IMR-90 (cell line): ENCODE data around the gene ABHD10. TPM values are rescaled to one million over a fixed set of nuclear protein-coding genes. Genes with fewer than 3 reads are reported as not detected.

ENCODE experiments used
- ATAC-seq: fragments of 200-7000 bp; cut with Tn5 transposase; 2 replicates; pipeline ENCODE4 v1.9.1; 2020; ENCODE audit warnings: low read depth, mild to moderate bottlenecking, moderate library complexity
- BruUV-seq: library from RNA; stranded (reverse); fragments of 400-500 nt; replicated peaks from 2 replicates; lab custom pipeline; 2021; lab: Mats Ljungman, UMichigan
- CTCF ChIA-PET: fragments of 300-600 bp; formaldehyde crosslinking; extraction: SDS; loops from one replicate; lab custom pipeline; 2021; ENCODE audit warnings: antibody characterized with exemption; lab: Yijun Ruan, JAX
- POLR2A ChIA-PET: fragments of 300-600 bp; sonication (Branson Sonifier 250); formaldehyde crosslinking; loops from one replicate; lab custom pipeline; 2022; ENCODE audit warnings: antibody characterized with exemption; ENCODE audit not compliant: unreplicated experiment; lab: Charles Lee
- DNase-seq: peaks from one replicate; pipeline ENCODE4 v3.0.0; 2013
- H2AFZ ChIP-seq: replicated peaks from 2 replicates; pipeline ENCODE3; 2013; ENCODE audit warnings: low read length, mild to moderate bottlenecking; ENCODE audit not compliant: poor library complexity
- H2AK5ac ChIP-seq: 2 replicates; pipeline ENCODE4 v1.6.1; 2013; ENCODE audit warnings: low read depth, low read length, inconsistent platforms
- H2AK9ac ChIP-seq: replicated peaks from 2 replicates; pipeline ENCODE3; 2013; ENCODE audit warnings: mild to moderate bottlenecking, low read depth, low read length, moderate library complexity; ENCODE audit not compliant: poor library complexity
- H2BK120ac ChIP-seq: 2 replicates; pipeline ENCODE4 v1.6.1; 2013; ENCODE audit warnings: low read depth, low read length, inconsistent platforms
- H2BK15ac ChIP-seq: 3 replicates; pipeline ENCODE4 v1.6.1; 2013; ENCODE audit warnings: low read depth, low read length, inconsistent platforms
- H2BK20ac ChIP-seq: 2 replicates; pipeline ENCODE4 v1.6.1; 2013; ENCODE audit warnings: low read depth, mild to moderate bottlenecking, inconsistent platforms, low read length, moderate library complexity
- H2BK5ac ChIP-seq: 2 replicates; pipeline ENCODE4 v1.6.1; 2013; ENCODE audit warnings: mild to moderate bottlenecking, low read depth, low read length, inconsistent platforms; ENCODE audit not compliant: poor library complexity, severe bottlenecking
- H3K14ac ChIP-seq: replicated peaks from 2 replicates; pipeline ENCODE4 v1.6.1; 2013; ENCODE audit warnings: low read depth, low read length, inconsistent platforms
- H3K18ac ChIP-seq: 2 replicates; pipeline ENCODE4 v1.6.1; 2013; ENCODE audit warnings: low read depth, low read length, control low read depth
- H3K23ac ChIP-seq: 2 replicates; pipeline ENCODE4 v1.6.1; 2013; ENCODE audit warnings: low read depth, low read length, inconsistent platforms
- H3K27ac ChIP-seq: 2 replicates; pipeline ENCODE4 v1.5.1; 2013; ENCODE audit warnings: mild to moderate bottlenecking, control low read depth, low read length; ENCODE audit not compliant: insufficient read depth
- H3K27me3 ChIP-seq: 2 replicates; pipeline ENCODE4 v1.6.1; 2013; ENCODE audit warnings: low read length; ENCODE audit not compliant: control insufficient read depth, insufficient read depth
- H3K36me3 ChIP-seq: 2 replicates; pipeline ENCODE4 v1.6.1; 2013; ENCODE audit warnings: low read length, mixed read lengths; ENCODE audit not compliant: control insufficient read depth, insufficient read depth
- H3K4ac ChIP-seq: 2 replicates; pipeline ENCODE4 v1.6.1; 2013; ENCODE audit warnings: low read depth, low read length, inconsistent platforms
- H3K4me1 ChIP-seq: 2 replicates; pipeline ENCODE4 v1.6.1; 2013; ENCODE audit warnings: low read length, mixed read lengths; ENCODE audit not compliant: control insufficient read depth, insufficient read depth
- H3K4me2 ChIP-seq: 2 replicates; pipeline ENCODE4 v1.6.1; 2013; ENCODE audit warnings: low read depth, mild to moderate bottlenecking, control low read depth, low read length, moderate library complexity
- H3K4me3 ChIP-seq: 2 replicates; pipeline ENCODE4 v1.5.1; 2013; ENCODE audit warnings: low read depth, mild to moderate bottlenecking, control low read depth, low read length, moderate library complexity; ENCODE audit not compliant: insufficient read depth
- H3K56ac ChIP-seq: 2 replicates; pipeline ENCODE4 v1.6.1; 2013; ENCODE audit warnings: low read length, inconsistent platforms; ENCODE audit not compliant: insufficient read depth; ENCODE audit errors: extremely low read depth
- H3K79me1 ChIP-seq, 2 experiments: 2 replicates each; pipeline ENCODE4 v1.6.1; 2013; ENCODE audit warnings: low read length in 2 of 2, inconsistent platforms in 1 of 2, low read depth in 1 of 2
- H3K9ac ChIP-seq: 2 replicates; pipeline ENCODE4 v1.6.1; 2013; ENCODE audit warnings: low read depth, low read length, control low read depth
- H3K9me1 ChIP-seq: 2 replicates; pipeline ENCODE4 v1.6.1; 2013; ENCODE audit warnings: low read length, inconsistent platforms; ENCODE audit not compliant: insufficient read depth
- H3K9me3 ChIP-seq: 2 replicates; pipeline ENCODE4 v1.6.1; 2013; ENCODE audit warnings: low read length; ENCODE audit not compliant: control insufficient read depth, insufficient read depth
- H4K20me1 ChIP-seq: 2 replicates; pipeline ENCODE4 v1.6.1; 2013; ENCODE audit warnings: low read length, inconsistent platforms; ENCODE audit not compliant: insufficient read depth
- H4K5ac ChIP-seq: 2 replicates; pipeline ENCODE4 v1.6.1; 2013; ENCODE audit warnings: mild to moderate bottlenecking, low read depth, low read length, control low read depth
- H4K8ac ChIP-seq, 2 experiments: 2 replicates each; pipeline ENCODE4 v1.6.1; 2013; ENCODE audit warnings: low read depth in 2 of 2, low read length in 2 of 2, control low read depth in 1 of 2, inconsistent platforms in 1 of 2
- H4K91ac ChIP-seq: 2 replicates; pipeline ENCODE4 v1.6.1; 2013; ENCODE audit warnings: low read depth, low read length, inconsistent platforms; ENCODE audit not compliant: insufficient read depth
- BHLHE40 ChIP-seq: fragments of 150-350 bp; IDR thresholded peaks from 2 replicates; pipeline ENCODE4 v1.6.1; 2016; ENCODE audit warnings: mild to moderate bottlenecking, low read depth, low read length
- CEBPB ChIP-seq: IDR thresholded peaks from 2 replicates; pipeline ENCODE4 v1.6.1; 2012; ENCODE audit warnings: low read depth, low read length, improper control_type of control experiment
- CHD1 ChIP-seq: IDR thresholded peaks from 2 replicates; pipeline ENCODE4 v1.6.1; 2012; ENCODE audit warnings: low read depth, low read length, improper control_type of control experiment
- FOS ChIP-seq: fragments of 150-350 bp; IDR thresholded peaks from 2 replicates; pipeline ENCODE4 v1.6.1; 2016; ENCODE audit warnings: low read depth, low read length
- MAFK ChIP-seq: IDR thresholded peaks from 2 replicates; pipeline ENCODE4 v1.6.1; 2012; ENCODE audit warnings: low read depth, low read length, improper control_type of control experiment
- MAZ ChIP-seq: IDR thresholded peaks from 2 replicates; pipeline ENCODE4 v1.6.1; 2012; ENCODE audit warnings: low read depth, mild to moderate bottlenecking, low read length, improper control_type of control experiment, moderate library complexity, borderline replicate concordance
- MXI1 ChIP-seq: IDR thresholded peaks from 2 replicates; pipeline ENCODE4 v1.6.1; 2012; ENCODE audit warnings: low read depth, mild to moderate bottlenecking, low read length, moderate library complexity, borderline replicate concordance
- NFE2L2 ChIP-seq: fragments of 150-350 bp; IDR thresholded peaks from 2 replicates; pipeline ENCODE4 v1.6.1; 2016; ENCODE audit warnings: low read depth, mild to moderate bottlenecking, low read length
- POLR2A ChIP-seq: IDR thresholded peaks from 2 replicates; pipeline ENCODE4 v1.6.1; 2012; ENCODE audit warnings: mild to moderate bottlenecking, low read depth, low read length
- RAD21 ChIP-seq: IDR thresholded peaks from 2 replicates; pipeline ENCODE4 v1.6.1; 2012; ENCODE audit warnings: low read length, improper control_type of control experiment
- RCOR1 ChIP-seq: IDR thresholded peaks from 2 replicates; pipeline ENCODE4 v1.6.1; 2012; ENCODE audit warnings: mild to moderate bottlenecking, low read length, improper control_type of control experiment; ENCODE audit not compliant: insufficient replicate concordance
- RFX5 ChIP-seq: IDR thresholded peaks from 2 replicates; pipeline ENCODE4 v1.8.0; 2012; ENCODE audit warnings: low read depth, mild to moderate bottlenecking, low read length, moderate library complexity
- SMC3 ChIP-seq: fragments of 150-350 bp; IDR thresholded peaks from 2 replicates; pipeline ENCODE4 v1.6.1; 2016; ENCODE audit warnings: low read depth, mild to moderate bottlenecking, antibody characterized with exemption, low read length, moderate library complexity
- whole genome bisulfite sequencing, 2 experiments: methylation state at CpG; one replicate each; pipeline versions ENCODE4 v1.1.5 to v1.1.7; 2013; ENCODE audit warnings: missing lambda C conversion rate in 2 of 2; ENCODE audit not compliant: insufficient read length in 1 of 2; ENCODE audit errors: extremely low coverage in 2 of 2; 5-methylcytosine and 5-hydroxymethylcytosine counted together
- dilution Hi-C: fragments of 300-500 bp; cut with HindIII; formaldehyde crosslinking; loops from one replicate; pipeline ENCODE4 v1.14.3; 2018; ENCODE audit warnings: low sequenced_read_pairs; ENCODE audit not compliant: unreplicated experiment
- in situ Hi-C: fragments of 300-500 bp; cut with MboI; formaldehyde crosslinking; loops from 3 replicates; pipeline ENCODE4 v1.14.3; 2019; ENCODE audit warnings: low sequenced_read_pairs, inconsistent platforms, mixed read lengths
- intact Hi-C: fragments of 100-400 bp; cut with micrococcal nuclease; formaldehyde crosslinking; loops from 2 replicates; pipeline ENCODE4 v1.10.0; 2022
- polyA plus RNA-seq, 3 experiments: library from polyadenylated mRNA; depleted of rRNA; stranded (reverse); fragments of >200 nt; gene quantifications; 2 replicates each; pipeline ENCODE4 v1.2.3, GENCODE V29; 2012; ENCODE audit warnings: low replicate concordance in 1 of 3
- total RNA-seq: library from RNA; depleted of rRNA; stranded (reverse); fragments of >200 nt; gene quantifications from 2 replicates; pipeline ENCODE4 v1.2.3, GENCODE V29; 2012
- TF ChIP-seq, protein P1 (sequence below): fragments of 150-350 bp; IDR thresholded peaks from 2 replicates; pipeline ENCODE4 v1.6.1; 2017; ENCODE audit warnings: mild to moderate bottlenecking, antibody characterized with exemption, low read length, low read depth
- TF ChIP-seq, protein P2 (sequence below): fragments of 150-350 bp; IDR thresholded peaks from 2 replicates; pipeline ENCODE4 v1.6.1; 2016; ENCODE audit warnings: low read depth, mild to moderate bottlenecking, low read length, moderate library complexity, borderline replicate concordance
- TF ChIP-seq, protein P3 (sequence below): conservative IDR thresholded peaks from 2 replicates; pipeline ENCODE4 v1.5.1; 2012; ENCODE audit warnings: mild to moderate bottlenecking, low read depth, low read length, improper control_type of control experiment

Gene ABHD10
- total and polyA plus RNA-seq, 2 of the 4 experiments (the other 2 are of a cell fraction): 24.7 to 57.2 TPM

DNA sequence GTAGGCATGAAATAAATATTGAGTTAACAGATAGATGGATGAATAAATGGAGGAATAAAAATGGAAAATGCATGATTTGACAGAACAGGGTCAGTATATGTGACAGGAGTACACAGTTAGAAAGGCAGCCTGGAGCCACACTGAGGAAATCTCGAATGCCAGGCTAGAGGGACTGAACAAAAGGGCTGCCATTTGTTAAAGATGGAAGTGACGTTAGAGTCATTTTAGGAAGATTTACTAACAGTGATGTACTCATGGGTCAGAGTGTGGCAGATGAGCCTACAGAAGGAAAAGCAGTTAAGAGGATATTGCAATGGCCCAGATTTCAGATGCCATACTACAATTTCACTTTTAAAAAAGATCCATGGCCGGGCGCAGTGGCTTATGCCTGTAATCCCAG, 48.3 kb downstream of the ABHD10 start:
- intact Hi-C loops: no loop called here
- H3K4ac ChIP-seq: no peak overlapping the region
- no peaks in the 10 kb centered on the region for H3K4me1 ChIP-seq
- no peak overlapping the region for H2AFZ ChIP-seq
- 75% methylated on average over 2 of the region's 4 CpGs; no CpG with 5 or more reads in 1 of the 2 experiments for WGBS, 2 experiments
- H3K9ac ChIP-seq: no peak overlapping the region
- no peak overlapping the region for H3K56ac ChIP-seq
- H3K18ac ChIP-seq: no peak overlapping the region
- no peak overlapping the region for H3K4me2 ChIP-seq
- no peak overlapping the region for H3K23ac ChIP-seq
- no peak overlapping the region for H3K4me3 ChIP-seq
- no peak overlapping the region for H3K14ac ChIP-seq
- dilution Hi-C loops: no loop called here
- H4K5ac ChIP-seq: no peak overlapping the region
- ChIA-PET POLR2A (no interaction called here), CTCF (no interaction called here)
- H2AK5ac ChIP-seq: no peak overlapping the region
- BruUV-seq: no TSS peak
- no peak overlapping the region for H4K8ac ChIP-seq
- DNase-seq: no peak
- in situ Hi-C loops: no loop called here
- ATAC-seq: no peak
- no peaks in the 10 kb centered on the region for H3K36me3 ChIP-seq
- TF ChIP-seq CHD1: no peak
- TF ChIP-seq MAFK: no peak
- no peak for TF ChIP-seq POLR2A
- TF ChIP-seq FOS: no peak
- TF ChIP-seq, protein P1, sequence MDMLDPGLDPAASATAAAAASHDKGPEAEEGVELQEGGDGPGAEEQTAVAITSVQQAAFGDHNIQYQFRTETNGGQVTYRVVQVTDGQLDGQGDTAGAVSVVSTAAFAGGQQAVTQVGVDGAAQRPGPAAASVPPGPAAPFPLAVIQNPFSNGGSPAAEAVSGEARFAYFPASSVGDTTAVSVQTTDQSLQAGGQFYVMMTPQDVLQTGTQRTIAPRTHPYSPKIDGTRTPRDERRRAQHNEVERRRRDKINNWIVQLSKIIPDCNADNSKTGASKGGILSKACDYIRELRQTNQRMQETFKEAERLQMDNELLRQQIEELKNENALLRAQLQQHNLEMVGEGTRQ: no peak
- TF ChIP-seq, protein P2, sequence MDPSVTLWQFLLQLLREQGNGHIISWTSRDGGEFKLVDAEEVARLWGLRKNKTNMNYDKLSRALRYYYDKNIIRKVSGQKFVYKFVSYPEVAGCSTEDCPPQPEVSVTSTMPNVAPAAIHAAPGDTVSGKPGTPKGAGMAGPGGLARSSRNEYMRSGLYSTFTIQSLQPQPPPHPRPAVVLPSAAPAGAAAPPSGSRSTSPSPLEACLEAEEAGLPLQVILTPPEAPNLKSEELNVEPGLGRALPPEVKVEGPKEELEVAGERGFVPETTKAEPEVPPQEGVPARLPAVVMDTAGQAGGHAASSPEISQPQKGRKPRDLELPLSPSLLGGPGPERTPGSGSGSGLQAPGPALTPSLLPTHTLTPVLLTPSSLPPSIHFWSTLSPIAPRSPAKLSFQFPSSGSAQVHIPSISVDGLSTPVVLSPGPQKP: no peak
- TF ChIP-seq, protein P3, sequence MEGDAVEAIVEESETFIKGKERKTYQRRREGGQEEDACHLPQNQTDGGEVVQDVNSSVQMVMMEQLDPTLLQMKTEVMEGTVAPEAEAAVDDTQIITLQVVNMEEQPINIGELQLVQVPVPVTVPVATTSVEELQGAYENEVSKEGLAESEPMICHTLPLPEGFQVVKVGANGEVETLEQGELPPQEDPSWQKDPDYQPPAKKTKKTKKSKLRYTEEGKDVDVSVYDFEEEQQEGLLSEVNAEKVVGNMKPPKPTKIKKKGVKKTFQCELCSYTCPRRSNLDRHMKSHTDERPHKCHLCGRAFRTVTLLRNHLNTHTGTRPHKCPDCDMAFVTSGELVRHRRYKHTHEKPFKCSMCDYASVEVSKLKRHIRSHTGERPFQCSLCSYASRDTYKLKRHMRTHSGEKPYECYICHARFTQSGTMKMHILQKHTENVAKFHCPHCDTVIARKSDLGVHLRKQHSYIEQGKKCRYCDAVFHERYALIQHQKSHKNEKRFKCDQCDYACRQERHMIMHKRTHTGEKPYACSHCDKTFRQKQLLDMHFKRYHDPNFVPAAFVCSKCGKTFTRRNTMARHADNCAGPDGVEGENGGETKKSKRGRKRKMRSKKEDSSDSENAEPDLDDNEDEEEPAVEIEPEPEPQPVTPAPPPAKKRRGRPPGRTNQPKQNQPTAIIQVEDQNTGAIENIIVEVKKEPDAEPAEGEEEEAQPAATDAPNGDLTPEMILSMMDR: no peak
- TF ChIP-seq RFX5: no peak
- no peak for TF ChIP-seq MXI1
- TF ChIP-seq MAZ: no peak
- TF ChIP-seq RCOR1: no peak
- TF ChIP-seq CEBPB: no peak
- TF ChIP-seq BHLHE40: no peak
- TF ChIP-seq RAD21: no peak
- TF ChIP-seq NFE2L2: no peak
- TF ChIP-seq SMC3: no peak
- H2AK9ac ChIP-seq: no peak overlapping the region
- H2BK5ac ChIP-seq: no peak overlapping the region
- no peaks in the 10 kb centered on the region for H3K9me1 ChIP-seq
- H2BK20ac ChIP-seq: no peak overlapping the region
- no peaks in the 10 kb centered on the region for H3K27me3 ChIP-seq
- no peaks in the 10 kb centered on the region for H3K9me3 ChIP-seq
- no peak overlapping the region for H3K27ac ChIP-seq
- no peak overlapping the region for H2BK120ac ChIP-seq
- H4K20me1 ChIP-seq: no peaks in the 10 kb centered on the region
- H4K91ac ChIP-seq: no peak overlapping the region
- H3K79me1 ChIP-seq: no peaks in the 10 kb centered on the region
- H2BK15ac ChIP-seq: no peak overlapping the region
